WTC11 (cell line): ENCODE results near the gene NAA16. TPM values are rescaled to one million over a fixed set of nuclear protein-coding genes. Genes with fewer than 3 reads are reported as not detected.

Experiments
- ATAC-seq: fragments of 200-7000 bp; cut with Tn5 transposase; 2 replicates; pipeline ENCODE4 v1.10.0; 2021; ENCODE audit warnings: mild to moderate bottlenecking, moderate library complexity
- CTCF ChIA-PET: fragments of 300-600 bp; sonication (Branson Sonifier 250); formaldehyde crosslinking; loops from one replicate; lab custom pipeline; 2021; ENCODE audit warnings: antibody characterized with exemption; lab: Charles Lee
- POLR2A ChIA-PET: fragments of 350-600 bp; sonication (Branson Sonifier 250); formaldehyde crosslinking; loops from one replicate; lab custom pipeline; 2021; ENCODE audit warnings: antibody characterized with exemption; lab: Charles Lee
- DNase-seq: peaks from one replicate; pipeline ENCODE4 v3.0.0; 2021; ENCODE audit warnings: low spot score
- H3K27ac Mint-ChIP-seq: 2 replicates; pipeline ENCODE4 v1.8.0; 2021; ENCODE audit warnings: mixed read lengths
- H3K27me3 Mint-ChIP-seq: 2 replicates; pipeline ENCODE4 v1.8.0; 2021; ENCODE audit warnings: low read depth, mild to moderate bottlenecking, moderate library complexity, mixed read lengths
- H3K36me3 Mint-ChIP-seq: 2 replicates; pipeline ENCODE4 v1.8.0; 2021; ENCODE audit warnings: mixed read lengths
- H3K4me1 Mint-ChIP-seq: 2 replicates; pipeline ENCODE4 v1.8.0; 2022; ENCODE audit warnings: mixed read lengths
- H3K4me3 Mint-ChIP-seq: 2 replicates; pipeline ENCODE4 v1.8.0; 2021; ENCODE audit warnings: mild to moderate bottlenecking, moderate library complexity, mixed read lengths
- H3K9me3 Mint-ChIP-seq: 2 replicates; pipeline ENCODE4 v1.8.0; 2021; ENCODE audit warnings: mixed read lengths
- CREM ChIP-seq: sonication (generic); formaldehyde crosslinking; IDR thresholded peaks from 2 replicates; pipeline ENCODE4 v1.8.1; 2022; ENCODE audit warnings: mild to moderate bottlenecking, missing genetic modification reagents, moderate library complexity
- NR2C2 ChIP-seq: sonication (generic); formaldehyde crosslinking; IDR thresholded peaks from 2 replicates; pipeline ENCODE4 v1.8.0; 2022; ENCODE audit warnings: mild to moderate bottlenecking, missing genetic modification reagents
- SMAD3 ChIP-seq: sonication (generic); formaldehyde crosslinking; IDR thresholded peaks from 2 replicates; pipeline ENCODE4 v1.8.0; 2022; ENCODE audit warnings: missing genetic modification reagents, mild to moderate bottlenecking, borderline replicate concordance
- TCF7 ChIP-seq: sonication (generic); formaldehyde crosslinking; IDR thresholded peaks from 2 replicates; pipeline ENCODE4 v1.8.0; 2022; ENCODE audit warnings: mild to moderate bottlenecking, low read depth, missing genetic modification reagents, moderate library complexity
- TEAD1 ChIP-seq: sonication (generic); formaldehyde crosslinking; IDR thresholded peaks from 2 replicates; pipeline ENCODE4 v1.8.0; 2022; ENCODE audit warnings: mild to moderate bottlenecking, missing genetic modification reagents
- total RNA-seq: library from RNA; stranded (reverse); gene quantifications from 3 replicates; pipeline ENCODE4 v1.2.3, GENCODE V29; 2021
- TF ChIP-seq, protein P1 (sequence below): sonication (generic); formaldehyde crosslinking; IDR thresholded peaks from 2 replicates; pipeline ENCODE4 v1.8.0; 2022; ENCODE audit warnings: missing genetic modification reagents
- TF ChIP-seq, protein P2 (sequence below): sonication (generic); formaldehyde crosslinking; IDR thresholded peaks from 2 replicates; pipeline ENCODE4 v1.8.1; 2023; ENCODE audit warnings: mild to moderate bottlenecking, missing genetic modification reagents
- TF ChIP-seq, protein P3 (sequence below): sonication (generic); formaldehyde crosslinking; IDR thresholded peaks from 2 replicates; pipeline ENCODE4 v1.8.0; 2023; ENCODE audit warnings: missing genetic modification reagents
- TF ChIP-seq, protein P4 (sequence below): sonication (generic); formaldehyde crosslinking; IDR thresholded peaks from 2 replicates; pipeline ENCODE4 v1.8.1; 2023; ENCODE audit warnings: mild to moderate bottlenecking, missing genetic modification reagents
- TF ChIP-seq, protein P5 (sequence below): sonication (generic); formaldehyde crosslinking; IDR thresholded peaks from 2 replicates; pipeline ENCODE4 v1.8.1; 2023; ENCODE audit warnings: mild to moderate bottlenecking, moderate library complexity, missing genetic modification reagents
- TF ChIP-seq, protein P6 (sequence below): sonication (generic); formaldehyde crosslinking; IDR thresholded peaks from 2 replicates; pipeline ENCODE4 v1.8.0; 2022; ENCODE audit warnings: mild to moderate bottlenecking, missing genetic modification reagents

The NAA16 gene
- total RNA-seq, 1 experiment from 2014 or later, result 32.5 TPM

DNA sequence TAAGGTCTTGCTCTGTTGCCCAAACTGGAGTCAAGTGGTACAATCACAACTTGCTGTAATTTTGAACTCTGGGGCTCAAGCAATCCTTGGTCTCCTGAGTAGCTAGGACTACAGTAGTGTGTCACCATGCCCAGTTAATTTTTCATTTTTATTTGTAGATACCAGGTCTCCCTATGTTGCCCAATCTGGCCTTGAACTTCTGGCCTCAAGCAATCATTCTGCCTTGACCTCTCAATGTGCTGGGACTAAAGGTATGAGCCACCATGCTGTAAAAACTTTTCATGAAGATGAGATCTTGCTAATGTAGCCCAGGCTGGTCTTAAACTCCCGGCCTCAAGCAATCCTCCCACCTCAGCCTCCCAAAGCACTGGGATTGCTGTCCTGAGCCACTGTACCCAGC, 15.1 kb upstream of the NAA16 start (continued):
- TF ChIP-seq NR2C2 (CRISPR knock-in tag), result no peak

DNA sequence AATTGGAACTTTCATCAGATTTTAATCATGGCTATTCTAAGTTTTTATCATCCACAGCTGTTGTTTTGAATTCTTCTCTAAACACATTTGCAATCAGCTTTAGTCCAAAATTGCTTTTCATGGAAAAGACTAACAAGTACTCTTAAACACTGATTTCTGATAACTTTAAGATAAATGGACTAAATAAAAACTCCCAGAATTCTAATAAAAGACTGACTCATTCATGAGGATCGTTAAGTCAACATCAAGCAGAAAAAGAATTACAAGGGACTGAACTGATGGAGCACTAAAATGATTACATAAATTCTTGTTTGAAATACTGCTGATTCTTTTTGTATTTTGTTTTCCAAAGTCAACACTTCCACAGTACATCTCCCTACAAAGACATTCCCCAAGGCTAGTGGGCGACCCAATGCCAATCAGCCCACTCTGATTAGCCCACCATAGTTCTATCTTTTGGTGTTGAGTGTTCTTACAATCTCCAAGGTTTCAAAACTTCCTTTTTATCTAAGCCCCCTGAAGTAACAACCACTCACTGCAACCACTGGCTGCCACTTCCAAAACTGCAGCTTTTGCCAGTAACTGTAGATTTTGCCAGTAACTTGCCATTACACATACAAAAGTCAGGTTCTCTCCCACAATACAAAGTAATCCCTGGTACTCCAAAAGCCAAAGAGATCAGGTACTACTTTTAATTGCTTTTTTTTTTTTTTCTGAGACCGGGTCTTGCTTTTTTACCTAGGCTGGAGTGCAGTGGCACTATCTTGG, 14.0 kb upstream of the NAA16 start:
- H3K4me1 Mint-ChIP-seq, result peaks cover 2% of the 10 kb centered on the region; the same call in 1 of the 2 replicates
- H3K9me3 Mint-ChIP-seq, result peaks cover 17% of the 10 kb centered on the region
- POLR2A ChIA-PET, result no interaction called here
- H3K36me3 Mint-ChIP-seq, result no peaks in the 10 kb centered on the region
- TF ChIP-seq, protein P1, sequence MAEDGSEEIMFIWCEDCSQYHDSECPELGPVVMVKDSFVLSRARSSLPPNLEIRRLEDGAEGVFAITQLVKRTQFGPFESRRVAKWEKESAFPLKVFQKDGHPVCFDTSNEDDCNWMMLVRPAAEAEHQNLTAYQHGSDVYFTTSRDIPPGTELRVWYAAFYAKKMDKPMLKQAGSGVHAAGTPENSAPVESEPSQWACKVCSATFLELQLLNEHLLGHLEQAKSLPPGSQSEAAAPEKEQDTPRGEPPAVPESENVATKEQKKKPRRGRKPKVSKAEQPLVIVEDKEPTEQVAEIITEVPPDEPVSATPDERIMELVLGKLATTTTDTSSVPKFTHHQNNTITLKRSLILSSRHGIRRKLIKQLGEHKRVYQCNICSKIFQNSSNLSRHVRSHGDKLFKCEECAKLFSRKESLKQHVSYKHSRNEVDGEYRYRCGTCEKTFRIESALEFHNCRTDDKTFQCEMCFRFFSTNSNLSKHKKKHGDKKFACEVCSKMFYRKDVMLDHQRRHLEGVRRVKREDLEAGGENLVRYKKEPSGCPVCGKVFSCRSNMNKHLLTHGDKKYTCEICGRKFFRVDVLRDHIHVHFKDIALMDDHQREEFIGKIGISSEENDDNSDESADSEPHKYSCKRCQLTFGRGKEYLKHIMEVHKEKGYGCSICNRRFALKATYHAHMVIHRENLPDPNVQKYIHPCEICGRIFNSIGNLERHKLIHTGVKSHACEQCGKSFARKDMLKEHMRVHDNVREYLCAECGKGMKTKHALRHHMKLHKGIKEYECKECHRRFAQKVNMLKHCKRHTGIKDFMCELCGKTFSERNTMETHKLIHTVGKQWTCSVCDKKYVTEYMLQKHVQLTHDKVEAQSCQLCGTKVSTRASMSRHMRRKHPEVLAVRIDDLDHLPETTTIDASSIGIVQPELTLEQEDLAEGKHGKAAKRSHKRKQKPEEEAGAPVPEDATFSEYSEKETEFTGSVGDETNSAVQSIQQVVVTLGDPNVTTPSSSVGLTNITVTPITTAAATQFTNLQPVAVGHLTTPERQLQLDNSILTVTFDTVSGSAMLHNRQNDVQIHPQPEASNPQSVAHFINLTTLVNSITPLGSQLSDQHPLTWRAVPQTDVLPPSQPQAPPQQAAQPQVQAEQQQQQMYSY (CRISPR knock-in tag), result no peak
- TF ChIP-seq, protein P2, sequence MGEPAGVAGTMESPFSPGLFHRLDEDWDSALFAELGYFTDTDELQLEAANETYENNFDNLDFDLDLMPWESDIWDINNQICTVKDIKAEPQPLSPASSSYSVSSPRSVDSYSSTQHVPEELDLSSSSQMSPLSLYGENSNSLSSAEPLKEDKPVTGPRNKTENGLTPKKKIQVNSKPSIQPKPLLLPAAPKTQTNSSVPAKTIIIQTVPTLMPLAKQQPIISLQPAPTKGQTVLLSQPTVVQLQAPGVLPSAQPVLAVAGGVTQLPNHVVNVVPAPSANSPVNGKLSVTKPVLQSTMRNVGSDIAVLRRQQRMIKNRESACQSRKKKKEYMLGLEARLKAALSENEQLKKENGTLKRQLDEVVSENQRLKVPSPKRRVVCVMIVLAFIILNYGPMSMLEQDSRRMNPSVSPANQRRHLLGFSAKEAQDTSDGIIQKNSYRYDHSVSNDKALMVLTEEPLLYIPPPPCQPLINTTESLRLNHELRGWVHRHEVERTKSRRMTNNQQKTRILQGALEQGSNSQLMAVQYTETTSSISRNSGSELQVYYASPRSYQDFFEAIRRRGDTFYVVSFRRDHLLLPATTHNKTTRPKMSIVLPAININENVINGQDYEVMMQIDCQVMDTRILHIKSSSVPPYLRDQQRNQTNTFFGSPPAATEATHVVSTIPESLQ (CRISPR knock-in tag), result no peak
- TF ChIP-seq, protein P3, sequence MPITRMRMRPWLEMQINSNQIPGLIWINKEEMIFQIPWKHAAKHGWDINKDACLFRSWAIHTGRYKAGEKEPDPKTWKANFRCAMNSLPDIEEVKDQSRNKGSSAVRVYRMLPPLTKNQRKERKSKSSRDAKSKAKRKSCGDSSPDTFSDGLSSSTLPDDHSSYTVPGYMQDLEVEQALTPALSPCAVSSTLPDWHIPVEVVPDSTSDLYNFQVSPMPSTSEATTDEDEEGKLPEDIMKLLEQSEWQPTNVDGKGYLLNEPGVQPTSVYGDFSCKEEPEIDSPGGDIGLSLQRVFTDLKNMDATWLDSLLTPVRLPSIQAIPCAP (CRISPR knock-in tag), result no peak
- TF ChIP-seq, protein P4, sequence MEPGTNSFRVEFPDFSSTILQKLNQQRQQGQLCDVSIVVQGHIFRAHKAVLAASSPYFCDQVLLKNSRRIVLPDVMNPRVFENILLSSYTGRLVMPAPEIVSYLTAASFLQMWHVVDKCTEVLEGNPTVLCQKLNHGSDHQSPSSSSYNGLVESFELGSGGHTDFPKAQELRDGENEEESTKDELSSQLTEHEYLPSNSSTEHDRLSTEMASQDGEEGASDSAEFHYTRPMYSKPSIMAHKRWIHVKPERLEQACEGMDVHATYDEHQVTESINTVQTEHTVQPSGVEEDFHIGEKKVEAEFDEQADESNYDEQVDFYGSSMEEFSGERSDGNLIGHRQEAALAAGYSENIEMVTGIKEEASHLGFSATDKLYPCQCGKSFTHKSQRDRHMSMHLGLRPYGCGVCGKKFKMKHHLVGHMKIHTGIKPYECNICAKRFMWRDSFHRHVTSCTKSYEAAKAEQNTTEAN, result no peak
- no peak for TF ChIP-seq CREM (CRISPR knock-in tag)
- CTCF ChIA-PET, result no interaction called here
- no peak overlapping the region for H3K4me3 Mint-ChIP-seq
- no peak for ATAC-seq
- no peak overlapping the region for H3K27ac Mint-ChIP-seq
- H3K27me3 Mint-ChIP-seq, result no peaks in the 10 kb centered on the region
- DNase-seq, result no peak

DNA sequence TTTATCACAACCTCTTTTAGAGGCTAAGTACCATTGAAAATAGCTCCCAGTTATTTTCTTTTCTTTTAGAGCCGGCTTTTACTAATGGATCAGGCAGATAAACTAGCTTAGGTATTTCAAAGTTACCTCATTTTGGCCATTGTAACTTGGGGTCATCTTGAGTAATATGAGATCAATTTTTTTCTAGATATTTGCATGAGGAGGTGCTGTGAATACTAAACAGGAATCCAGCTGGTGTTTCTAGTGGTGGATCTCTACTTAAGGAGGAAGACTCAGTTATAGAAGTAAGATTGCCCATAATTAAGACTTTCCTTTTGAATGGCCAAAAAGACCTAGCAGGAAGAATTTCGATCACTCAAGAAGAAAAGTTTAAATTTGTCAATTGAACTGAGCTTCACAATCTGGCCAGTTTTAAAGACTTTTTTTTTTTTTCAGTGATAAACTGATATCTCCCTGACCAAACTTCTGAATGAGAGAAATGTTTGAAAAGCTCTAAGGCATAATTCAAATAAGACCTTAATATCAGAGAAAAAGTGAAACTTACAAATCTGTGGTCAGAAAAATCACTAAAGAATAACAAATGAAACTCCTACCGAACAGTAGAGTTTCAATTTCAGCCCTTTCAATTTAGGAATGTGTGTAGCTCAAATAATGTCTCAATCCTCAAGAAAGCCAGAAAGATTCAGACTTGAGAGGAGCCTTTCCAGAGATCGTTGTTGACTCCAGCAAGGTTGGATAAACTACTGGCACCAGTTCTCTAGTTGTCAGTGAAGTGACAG, 11.6 kb upstream of the NAA16 start:
- Mint-ChIP-seq H3K4me1 (peaks cover 2% of the 10 kb centered on the region; the same call in 1 of the 2 replicates), H3K27ac (no peak overlapping the region), H3K27me3 (no peaks in the 10 kb centered on the region), H3K4me3 (no peak overlapping the region), H3K9me3 (peaks cover 17% of the 10 kb centered on the region), H3K36me3 (no peaks in the 10 kb centered on the region)
- ChIA-PET CTCF (interaction anchor here (0.7 to 1.2 kb wide), 2 partner anchors 10 to 280 kb away, joined by 3 to 7 read pairs; partner anchors contain the start of gene ELF1), POLR2A (no interaction called here)
- ATAC-seq (no peak), DNase-seq (no peak)
- TF ChIP-seq, protein P5, sequence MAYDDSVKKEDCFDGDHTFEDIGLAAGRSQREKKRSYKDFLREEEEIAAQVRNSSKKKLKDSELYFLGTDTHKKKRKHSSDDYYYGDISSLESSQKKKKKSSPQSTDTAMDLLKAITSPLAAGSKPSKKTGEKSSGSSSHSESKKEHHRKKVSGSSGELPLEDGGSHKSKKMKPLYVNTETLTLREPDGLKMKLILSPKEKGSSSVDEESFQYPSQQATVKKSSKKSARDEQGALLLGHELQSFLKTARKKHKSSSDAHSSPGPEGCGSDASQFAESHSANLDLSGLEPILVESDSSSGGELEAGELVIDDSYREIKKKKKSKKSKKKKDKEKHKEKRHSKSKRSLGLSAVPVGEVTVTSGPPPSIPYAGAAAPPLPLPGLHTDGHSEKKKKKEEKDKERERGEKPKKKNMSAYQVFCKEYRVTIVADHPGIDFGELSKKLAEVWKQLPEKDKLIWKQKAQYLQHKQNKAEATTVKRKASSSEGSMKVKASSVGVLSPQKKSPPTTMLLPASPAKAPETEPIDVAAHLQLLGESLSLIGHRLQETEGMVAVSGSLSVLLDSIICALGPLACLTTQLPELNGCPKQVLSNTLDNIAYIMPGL, result no peak
- no peak for TF ChIP-seq TEAD1 (CRISPR knock-in tag)
- no peak for TF ChIP-seq SMAD3 (CRISPR knock-in tag)
- no peak for TF ChIP-seq TCF7 (CRISPR knock-in tag)
- TF ChIP-seq, protein P6, sequence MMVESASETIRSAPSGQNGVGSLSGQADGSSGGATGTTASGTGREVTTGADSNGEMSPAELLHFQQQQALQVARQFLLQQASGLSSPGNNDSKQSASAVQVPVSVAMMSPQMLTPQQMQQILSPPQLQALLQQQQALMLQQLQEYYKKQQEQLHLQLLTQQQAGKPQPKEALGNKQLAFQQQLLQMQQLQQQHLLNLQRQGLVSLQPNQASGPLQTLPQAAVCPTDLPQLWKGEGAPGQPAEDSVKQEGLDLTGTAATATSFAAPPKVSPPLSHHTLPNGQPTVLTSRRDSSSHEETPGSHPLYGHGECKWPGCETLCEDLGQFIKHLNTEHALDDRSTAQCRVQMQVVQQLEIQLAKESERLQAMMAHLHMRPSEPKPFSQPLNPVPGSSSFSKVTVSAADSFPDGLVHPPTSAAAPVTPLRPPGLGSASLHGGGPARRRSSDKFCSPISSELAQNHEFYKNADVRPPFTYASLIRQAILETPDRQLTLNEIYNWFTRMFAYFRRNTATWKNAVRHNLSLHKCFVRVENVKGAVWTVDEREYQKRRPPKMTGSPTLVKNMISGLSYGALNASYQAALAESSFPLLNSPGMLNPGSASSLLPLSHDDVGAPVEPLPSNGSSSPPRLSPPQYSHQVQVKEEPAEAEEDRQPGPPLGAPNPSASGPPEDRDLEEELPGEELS (CRISPR knock-in tag), result no peak
- TF ChIP-seq, protein P1 (CRISPR knock-in tag), result no peak
- TF ChIP-seq, protein P3 (CRISPR knock-in tag), result no peak
